Liver (tissue), 9 donors: ENCODE results near the gene SCD5. TPM values are rescaled to one million over a fixed set of nuclear protein-coding genes. Genes with fewer than 3 reads are reported as not detected.

Experiments
- DNase-seq: peaks from one replicate; pipeline ENCODE4 v3.0.0-alpha.2; 2017; ENCODE audit warnings: low spot score
- H3K27ac ChIP-seq, 2 donors: one replicate each; pipeline ENCODE4 v1.7.0; 2013; ENCODE audit warnings: inconsistent platforms in 2 of 2, low read length in 2 of 2, control low read depth in 1 of 2, low read depth in 1 of 2, mild to moderate bottlenecking in 1 of 2
- H3K27me3 ChIP-seq, 4 donors: one replicate each; pipeline versions ENCODE4 v1.6.1 to v1.7.0; 2013; ENCODE audit warnings: low read length in 3 of 4, inconsistent platforms in 1 of 4, mild to moderate bottlenecking in 1 of 4, moderate library complexity in 1 of 4; ENCODE audit not compliant: control insufficient read depth in 4 of 4, insufficient read depth in 4 of 4
- H3K36me3 ChIP-seq, 4 donors: one replicate each; pipeline versions ENCODE4 v1.6.1 to v1.7.0; 2013; ENCODE audit warnings: low read length in 3 of 4, mild to moderate bottlenecking in 3 of 4, low read depth in 1 of 4, moderate library complexity in 1 of 4; ENCODE audit not compliant: control insufficient read depth in 4 of 4, insufficient read depth in 3 of 4
- H3K4me1 ChIP-seq, 4 donors: one replicate each; pipeline versions ENCODE4 v1.6.1 to v1.7.0; 2013; ENCODE audit warnings: low read length in 3 of 4, mild to moderate bottlenecking in 3 of 4, moderate library complexity in 1 of 4; ENCODE audit not compliant: control insufficient read depth in 4 of 4, insufficient read depth in 4 of 4
- H3K4me3 ChIP-seq, 3 donors: one replicate each; pipeline versions ENCODE4 v1.6.1 to v1.7.0; 2013; ENCODE audit warnings: low read length in 3 of 3, control low read depth in 1 of 3, low read depth in 1 of 3, mild to moderate bottlenecking in 1 of 3
- H3K9ac ChIP-seq, 2 donors: one replicate each; pipeline ENCODE4 v1.7.0; 2013; ENCODE audit warnings: low read length in 2 of 2, mild to moderate bottlenecking in 2 of 2, moderate library complexity in 2 of 2, control low read depth in 1 of 2, low read depth in 1 of 2
- H3K9me3 ChIP-seq, 4 donors: one replicate each; pipeline versions ENCODE4 v1.6.1 to v1.7.0; 2013; ENCODE audit warnings: low read length in 3 of 4; ENCODE audit not compliant: control insufficient read depth in 4 of 4
- ATF3 ChIP-seq: IDR thresholded peaks from 2 replicates; pipeline ENCODE4 v1.6.1; 2016; ENCODE audit warnings: antibody characterized with exemption
- EGR1 ChIP-seq, 2 donors: IDR thresholded peaks; 2 replicates each; pipeline ENCODE4 v1.6.1; 2016 to 2018; ENCODE audit warnings: antibody characterized with exemption in 2 of 2, low read depth in 2 of 2
- FOXA1 ChIP-seq: IDR thresholded peaks from 2 replicates; pipeline ENCODE4 v1.6.1; 2016; ENCODE audit warnings: antibody characterized with exemption
- FOXA2 ChIP-seq: IDR thresholded peaks from 2 replicates; pipeline ENCODE4 v1.6.1; 2016; ENCODE audit warnings: antibody characterized with exemption
- GABPA ChIP-seq, 2 donors: IDR thresholded peaks in 1 of 2; conservative IDR thresholded peaks in 1 of 2; 2 replicates each; pipeline ENCODE4 v1.6.1; 2016; ENCODE audit warnings: antibody characterized with exemption in 2 of 2, mild to moderate bottlenecking in 1 of 2, moderate library complexity in 1 of 2
- HNF4A ChIP-seq, 2 donors: conservative IDR thresholded peaks; 2 replicates each; pipeline ENCODE4 v1.6.1; 2016; ENCODE audit warnings: antibody characterized with exemption in 2 of 2, mild to moderate bottlenecking in 2 of 2
- HNF4G ChIP-seq: IDR thresholded peaks from 2 replicates; pipeline ENCODE4 v1.6.1; 2016; ENCODE audit warnings: antibody characterized with exemption
- JUND ChIP-seq, 2 donors: IDR thresholded peaks; 2 replicates each; pipeline ENCODE4 v1.6.1; 2016; ENCODE audit warnings: antibody characterized with exemption in 2 of 2
- NR2F2 ChIP-seq: IDR thresholded peaks from 2 replicates; pipeline ENCODE4 v1.6.1; 2016; ENCODE audit warnings: antibody characterized with exemption
- RAD21 ChIP-seq, 2 donors: IDR thresholded peaks; 2 replicates each; pipeline ENCODE4 v1.6.1; 2016; ENCODE audit warnings: antibody characterized with exemption in 2 of 2, mild to moderate bottlenecking in 2 of 2
- RXRA ChIP-seq, 2 donors: IDR thresholded peaks; 2 replicates each; pipeline ENCODE4 v1.6.1; 2017 to 2018; ENCODE audit warnings: antibody characterized with exemption in 2 of 2, mild to moderate bottlenecking in 1 of 2
- SP1 ChIP-seq: IDR thresholded peaks from 2 replicates; pipeline ENCODE4 v1.6.1; 2018; ENCODE audit warnings: antibody characterized with exemption, mild to moderate bottlenecking
- TAF1 ChIP-seq: conservative IDR thresholded peaks from 2 replicates; pipeline ENCODE4 v1.6.1; 2016; ENCODE audit warnings: antibody characterized with exemption, mild to moderate bottlenecking
- YY1 ChIP-seq: IDR thresholded peaks from 2 replicates; pipeline ENCODE4 v1.6.1; 2016; ENCODE audit warnings: antibody characterized with exemption, mild to moderate bottlenecking
- ZBTB33 ChIP-seq: IDR thresholded peaks from 2 replicates; pipeline ENCODE4 v1.6.1; 2016; ENCODE audit warnings: antibody characterized with exemption
- WGBS: extraction: QIAGEN DNeasy Blood & Tissue Kit; methylation state at CpG from one replicate; pipeline ENCODE4 v1.1.7; 2013; 5-methylcytosine and 5-hydroxymethylcytosine counted together
- polyA plus RNA-seq, 2 donors: library from polyadenylated mRNA; stranded (reverse) in 1 of 2; unstranded in 1 of 2; fragments of 200-250 nt in 1 of 2; fragments of >200 nt in 1 of 2; fragmentation: Nextera tagmentation in 1 of 2; extraction: Ambion mirVana in 1 of 2; gene quantifications; one replicate each; pipeline versions ENCODE4 v1.2.1 to v1.2.3, GENCODE V29; 2013 to 2015
- total RNA-seq, 2 donors: library from RNA; depleted of rRNA; stranded (reverse); fragments of >200 nt; gene quantifications; one replicate each; pipeline ENCODE4 v1.2.3, GENCODE V29; 2014
- TF ChIP-seq, protein P1 (sequence below): fragments of 150-350 bp; IDR thresholded peaks from 2 replicates; pipeline ENCODE4 v1.5.1; 2017; ENCODE audit warnings: improper control_type of control experiment, low read depth, low read length; ENCODE audit not compliant: missing input control
- TF ChIP-seq, protein P2 (sequence below): IDR thresholded peaks from 2 replicates; pipeline ENCODE4 v1.6.1; 2016; ENCODE audit warnings: antibody characterized with exemption
- TF ChIP-seq, protein P3 (sequence below): IDR thresholded peaks from 2 replicates; pipeline ENCODE4 v1.6.1; 2016; ENCODE audit warnings: antibody characterized with exemption, mild to moderate bottlenecking
- donor health status: healthy.
- donor health status: healthy.
- donor health status: healthy.
- donor health status: healthy.
- donor health status: healthy.

SCD5 gene
- total and polyA plus RNA-seq, 4 donors: 0.14 to 1.9 (median 0.57) TPM

GRCh38 chr4:82823062-82823461, 24.5 kb upstream of the SCD5 start:
- H3K9me3 ChIP-seq: no peaks in the 10 kb centered on the region
- H3K36me3 ChIP-seq: peaks cover 18 to 88% (median 82%) of the 10 kb centered on the region in 4 donors
- 96% methylated on average over 5 of the region's 5 CpGs for WGBS

GRCh38 chr4:82820689-82821088, 22.1 kb upstream of the SCD5 start:
- no peak overlapping the region for H3K4me3 ChIP-seq

More at GRCh38 chr4:82823062-82823461, 24.5 kb upstream of the SCD5 start:
- no peak for DNase-seq
- Histone ChIP-seq H3K9ac (no peak overlapping the region), H3K27me3 (no peaks in the 10 kb centered on the region), H3K27ac (no peak overlapping the region), H3K4me3 (no peak overlapping the region), H3K4me1 (no peaks in the 10 kb centered on the region)
- TF ChIP-seq FOXA2 (no peak), EGR1 (IDR thresholded peaks at IDR 0.05; ENCODE audit: low read depth in 2 of 2) (no peak), RAD21 (IDR thresholded peaks at IDR 0.05) (no peak), HNF4G (no peak), HNF4A (conservative IDR thresholded peaks at IDR 0.05) (no peak), ZBTB33 (no peak)

More at GRCh38 chr4:82820689-82821088, 22.1 kb upstream of the SCD5 start:
- no peak for TF ChIP-seq NR2F2
- no peak for TF ChIP-seq FOXA1
- TF ChIP-seq HNF4G: no peak
- TF ChIP-seq, protein P1, sequence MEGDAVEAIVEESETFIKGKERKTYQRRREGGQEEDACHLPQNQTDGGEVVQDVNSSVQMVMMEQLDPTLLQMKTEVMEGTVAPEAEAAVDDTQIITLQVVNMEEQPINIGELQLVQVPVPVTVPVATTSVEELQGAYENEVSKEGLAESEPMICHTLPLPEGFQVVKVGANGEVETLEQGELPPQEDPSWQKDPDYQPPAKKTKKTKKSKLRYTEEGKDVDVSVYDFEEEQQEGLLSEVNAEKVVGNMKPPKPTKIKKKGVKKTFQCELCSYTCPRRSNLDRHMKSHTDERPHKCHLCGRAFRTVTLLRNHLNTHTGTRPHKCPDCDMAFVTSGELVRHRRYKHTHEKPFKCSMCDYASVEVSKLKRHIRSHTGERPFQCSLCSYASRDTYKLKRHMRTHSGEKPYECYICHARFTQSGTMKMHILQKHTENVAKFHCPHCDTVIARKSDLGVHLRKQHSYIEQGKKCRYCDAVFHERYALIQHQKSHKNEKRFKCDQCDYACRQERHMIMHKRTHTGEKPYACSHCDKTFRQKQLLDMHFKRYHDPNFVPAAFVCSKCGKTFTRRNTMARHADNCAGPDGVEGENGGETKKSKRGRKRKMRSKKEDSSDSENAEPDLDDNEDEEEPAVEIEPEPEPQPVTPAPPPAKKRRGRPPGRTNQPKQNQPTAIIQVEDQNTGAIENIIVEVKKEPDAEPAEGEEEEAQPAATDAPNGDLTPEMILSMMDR: no peak
- no peak for TF ChIP-seq RXRA (IDR thresholded peaks at IDR 0.05)
- TF ChIP-seq, protein P2, sequence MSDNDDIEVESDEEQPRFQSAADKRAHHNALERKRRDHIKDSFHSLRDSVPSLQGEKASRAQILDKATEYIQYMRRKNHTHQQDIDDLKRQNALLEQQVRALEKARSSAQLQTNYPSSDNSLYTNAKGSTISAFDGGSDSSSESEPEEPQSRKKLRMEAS: no peak
- no peak for TF ChIP-seq ZBTB33
- no peak for TF ChIP-seq TAF1
- TF ChIP-seq FOXA2: no peak
- TF ChIP-seq RAD21 (IDR thresholded peaks at IDR 0.05): no peak
- TF ChIP-seq EGR1 (IDR thresholded peaks at IDR 0.05; ENCODE audit: low read depth in 2 of 2): no peak
- TF ChIP-seq ATF3: no peak
- no peak for TF ChIP-seq GABPA (IDR thresholded peaks at IDR 0.05 in 1 of 2, conservative IDR thresholded peaks at IDR 0.05 in 1 of 2)
- no peak for TF ChIP-seq HNF4A (conservative IDR thresholded peaks at IDR 0.05)
- TF ChIP-seq YY1: no peak
- TF ChIP-seq SP1: no peak
- TF ChIP-seq, protein P3, sequence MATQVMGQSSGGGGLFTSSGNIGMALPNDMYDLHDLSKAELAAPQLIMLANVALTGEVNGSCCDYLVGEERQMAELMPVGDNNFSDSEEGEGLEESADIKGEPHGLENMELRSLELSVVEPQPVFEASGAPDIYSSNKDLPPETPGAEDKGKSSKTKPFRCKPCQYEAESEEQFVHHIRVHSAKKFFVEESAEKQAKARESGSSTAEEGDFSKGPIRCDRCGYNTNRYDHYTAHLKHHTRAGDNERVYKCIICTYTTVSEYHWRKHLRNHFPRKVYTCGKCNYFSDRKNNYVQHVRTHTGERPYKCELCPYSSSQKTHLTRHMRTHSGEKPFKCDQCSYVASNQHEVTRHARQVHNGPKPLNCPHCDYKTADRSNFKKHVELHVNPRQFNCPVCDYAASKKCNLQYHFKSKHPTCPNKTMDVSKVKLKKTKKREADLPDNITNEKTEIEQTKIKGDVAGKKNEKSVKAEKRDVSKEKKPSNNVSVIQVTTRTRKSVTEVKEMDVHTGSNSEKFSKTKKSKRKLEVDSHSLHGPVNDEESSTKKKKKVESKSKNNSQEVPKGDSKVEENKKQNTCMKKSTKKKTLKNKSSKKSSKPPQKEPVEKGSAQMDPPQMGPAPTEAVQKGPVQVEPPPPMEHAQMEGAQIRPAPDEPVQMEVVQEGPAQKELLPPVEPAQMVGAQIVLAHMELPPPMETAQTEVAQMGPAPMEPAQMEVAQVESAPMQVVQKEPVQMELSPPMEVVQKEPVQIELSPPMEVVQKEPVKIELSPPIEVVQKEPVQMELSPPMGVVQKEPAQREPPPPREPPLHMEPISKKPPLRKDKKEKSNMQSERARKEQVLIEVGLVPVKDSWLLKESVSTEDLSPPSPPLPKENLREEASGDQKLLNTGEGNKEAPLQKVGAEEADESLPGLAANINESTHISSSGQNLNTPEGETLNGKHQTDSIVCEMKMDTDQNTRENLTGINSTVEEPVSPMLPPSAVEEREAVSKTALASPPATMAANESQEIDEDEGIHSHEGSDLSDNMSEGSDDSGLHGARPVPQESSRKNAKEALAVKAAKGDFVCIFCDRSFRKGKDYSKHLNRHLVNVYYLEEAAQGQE: no peak
- TF ChIP-seq JUND (IDR thresholded peaks at IDR 0.05): no peak
- Histone ChIP-seq H3K4me1 (no peaks in the 10 kb centered on the region), H3K9me3 (no peaks in the 10 kb centered on the region), H3K27ac (no peak overlapping the region), H3K27me3 (no peaks in the 10 kb centered on the region), H3K36me3 (peaks cover 20 to 74% (median 69%) of the 10 kb centered on the region in 4 donors), H3K9ac (no peak overlapping the region)
- no peak for DNase-seq
- 49% methylated on average over 2 of the region's 2 CpGs for WGBS
